GM12878 (cell line): ENCODE measurements around the gene CRTC2. TPM values are rescaled to one million over a fixed set of nuclear protein-coding genes. Genes with fewer than 3 reads are reported as not detected.
A peak's percentile ranks its signal among the peaks of the same experiment; 100 is the strongest.

Source experiments
- ATAC-seq: fragments of 200-7000 bp; cut with Tn5 transposase; 3 replicates; pipeline ENCODE4 v1.9.1; 2020; ENCODE audit warnings: mild to moderate bottlenecking, moderate library complexity
- BruUV-seq: library from RNA; stranded (reverse); fragments of 400-500 nt; replicated peaks from 2 replicates; lab custom pipeline; 2021; lab: Mats Ljungman, UMichigan
- CTCF ChIA-PET: fragments of 300-600 bp; sonication (Branson Sonifier 250); formaldehyde crosslinking; extraction: SDS; loops from one replicate; lab custom pipeline; 2021; ENCODE audit warnings: inconsistent platforms; lab: Yijun Ruan, JAX
- POLR2A ChIA-PET: fragments of 350-600 bp; formaldehyde crosslinking; extraction: SDS; loops from one replicate; lab custom pipeline; 2021; ENCODE audit warnings: inconsistent platforms; lab: Charles Lee
- RAD21 ChIA-PET: fragments of 300-600 bp; sonication (Branson Sonifier 250); formaldehyde crosslinking; loops from one replicate; lab custom pipeline; 2023; ENCODE audit warnings: antibody characterized with exemption; ENCODE audit not compliant: unreplicated experiment; lab: Charles Lee
- SMC1A ChIA-PET: fragments of 300-600 bp; sonication (Branson Sonifier 250); formaldehyde crosslinking; loops from one replicate; lab custom pipeline; 2023; ENCODE audit not compliant: unreplicated experiment, uncharacterized antibody; lab: Charles Lee
- DNase-seq: peaks from one replicate; pipeline ENCODE4 v3.0.0-alpha.2; 2011; ENCODE audit warnings: low read depth, low spot score
- FAIRE-seq: peaks from 3 replicates; lab custom pipeline; 2011; peaks lifted over from hg19 to GRCh38; lab: Jason Lieb, UNC
- H2AFZ ChIP-seq: 2 replicates; pipeline ENCODE4 v1.6.0; 2011; ENCODE audit warnings: low read depth, low read length, control low read depth; ENCODE audit not compliant: control insufficient read depth
- H3K27ac ChIP-seq: 2 replicates; pipeline ENCODE4 v1.5.1; 2011; ENCODE audit warnings: control low read depth; ENCODE audit not compliant: control insufficient read depth, insufficient read depth
- H3K27me3 ChIP-seq, 2 experiments: replicated peaks in 1 of 2; 2 replicates each; pipeline versions ENCODE4 v1.6.0 to v1.6.1; 2011; ENCODE audit warnings: low read length in 1 of 2; ENCODE audit not compliant: control insufficient read depth in 2 of 2, insufficient read depth in 2 of 2
- H3K36me3 ChIP-seq, 2 experiments: 2 replicates each; pipeline ENCODE4 v1.5.1; 2011; ENCODE audit warnings: low read length in 1 of 2; ENCODE audit not compliant: control insufficient read depth in 2 of 2, insufficient read depth in 2 of 2
- H3K4me1 ChIP-seq: 2 replicates; pipeline ENCODE4 v1.6.1; 2011; ENCODE audit warnings: mild to moderate bottlenecking, low read length, moderate library complexity, mixed read lengths; ENCODE audit not compliant: control insufficient read depth, insufficient read depth
- H3K4me2 ChIP-seq: 2 replicates; pipeline ENCODE4 v1.6.0; 2011; ENCODE audit warnings: control low read depth; ENCODE audit not compliant: control insufficient read depth, insufficient read depth
- H3K4me3 ChIP-seq: fragments of 200-600 bp; sonication (generic); 2 replicates; pipeline ENCODE4 v1.5.1; 2016
- H3K79me2 ChIP-seq: 2 replicates; pipeline ENCODE4 v1.6.0; 2011; ENCODE audit warnings: low read length; ENCODE audit not compliant: control insufficient read depth, insufficient read depth
- H3K9ac ChIP-seq: 2 replicates; pipeline ENCODE4 v1.8.0; 2011; ENCODE audit warnings: low read length, control low read depth, mixed read lengths; ENCODE audit not compliant: control insufficient read depth, insufficient read depth
- H3K9me3 ChIP-seq: replicated peaks from 3 replicates; pipeline ENCODE4 v1.5.1; 2011; ENCODE audit warnings: mild to moderate bottlenecking, low read length; ENCODE audit not compliant: control insufficient read depth, insufficient read depth
- H4K20me1 ChIP-seq: 2 replicates; pipeline ENCODE4 v1.6.0; 2011; ENCODE audit not compliant: control insufficient read depth, insufficient read depth
- CBX3 ChIP-seq: fragments of 200-600 bp; sonication (generic); IDR thresholded peaks from 2 replicates; pipeline ENCODE4 v1.6.1; 2016; ENCODE audit warnings: low read depth, borderline replicate concordance
- CHD1 ChIP-seq: IDR thresholded peaks from 2 replicates; pipeline ENCODE4 v1.6.1; 2012; ENCODE audit warnings: low read depth, low read length, improper control_type of control experiment
- HDAC6 ChIP-seq: fragments of 200-600 bp; sonication (generic); IDR thresholded peaks from one replicate; pipeline ENCODE4 v1.8.0; 2017; ENCODE audit warnings: antibody characterized with exemption; ENCODE audit not compliant: unreplicated experiment
- IKZF2 ChIP-seq, 2 experiments: fragments of 450-650 bp; IDR thresholded peaks; 2 replicates each; pipeline ENCODE4 v1.6.1; 2017; ENCODE audit warnings: mild to moderate bottlenecking in 2 of 2, moderate library complexity in 2 of 2
- LARP7 ChIP-seq: fragments of 450-650 bp; IDR thresholded peaks from 2 replicates; pipeline ENCODE4 v1.6.1; 2017; ENCODE audit warnings: mild to moderate bottlenecking
- RELA ChIP-seq: fragments of 450-650 bp; IDR thresholded peaks from 2 replicates; pipeline ENCODE4 v1.8.0; 2014; ENCODE audit warnings: borderline replicate concordance; ENCODE audit not compliant: partially characterized antibody
- RUNX3 ChIP-seq: IDR thresholded peaks from 2 replicates; pipeline ENCODE4 v1.6.1; 2012; ENCODE audit warnings: low read length, inconsistent platforms
- TAF1 ChIP-seq: IDR thresholded peaks from 2 replicates; pipeline ENCODE4 v1.6.1; 2011; ENCODE audit warnings: mild to moderate bottlenecking, low read depth, low read length, borderline replicate concordance
- TBL1XR1 ChIP-seq: IDR thresholded peaks from 2 replicates; pipeline ENCODE4 v1.6.1; 2012; ENCODE audit warnings: low read depth, low read length, improper control_type of control experiment
- WRNIP1 ChIP-seq: IDR thresholded peaks from 2 replicates; pipeline ENCODE4 v1.6.1; 2011; ENCODE audit warnings: low read depth, low read length, improper control_type of control experiment, borderline replicate concordance
- WGBS: methylation state at CpG from one replicate; pipeline ENCODE4 v1.1.6; 2016; ENCODE audit warnings: low lambda C conversion rate; ENCODE audit not compliant: insufficient replicate concordance, insufficient coverage; ENCODE audit errors: missing lambda C conversion rate; 5-methylcytosine and 5-hydroxymethylcytosine counted together
- in situ Hi-C: fragments of 300-500 bp; cut with MboI; formaldehyde crosslinking; loops from 9 replicates; pipeline ENCODE4 v1.14.3; 2018; ENCODE audit warnings: mixed read lengths
- intact Hi-C: fragments of 100-400 bp; cut with micrococcal nuclease; formaldehyde crosslinking; loops from one replicate; pipeline ENCODE4 v1.14.2; 2022; ENCODE audit not compliant: unreplicated experiment
- polyA plus RNA-seq, 11 experiments: library from polyadenylated mRNA; depleted of rRNA in 4 of 11; unstranded in 6 of 11; stranded (reverse) in 5 of 11; fragments of >200 nt; fragmentation: Nextera tagmentation in 4 of 11; fragmentation: Illumina TruSeq in 1 of 11; extraction: Ambion mirVana in 4 of 11; extraction: Trizol in 1 of 11; gene quantifications; 1 replicate in 1 of 11; 2 replicates in 10 of 11; pipeline versions ENCODE4 v1.2.1 to v1.2.3, GENCODE V29; 2011 to 2016; ENCODE audit warnings: inconsistent platforms in 2 of 11, missing spikeins in 2 of 11, low read depth in 1 of 11
- total RNA-seq, 4 experiments: library from RNA; depleted of rRNA in 3 of 4; stranded (reverse); fragments of >200 nt in 3 of 4; fragmentation: Illumina TruSeq in 1 of 4; extraction: Trizol in 1 of 4; gene quantifications; 2 replicates each; pipeline versions ENCODE4 v1.2.1 to v1.2.3, GENCODE V29; 2013 to 2021
- TF ChIP-seq, protein P1 (sequence below): fragments of 450-650 bp; IDR thresholded peaks from 2 replicates; pipeline ENCODE4 v1.6.1; 2017; ENCODE audit warnings: mild to moderate bottlenecking, low read depth, inconsistent platforms; ENCODE audit not compliant: poor library complexity, severe bottlenecking
- TF ChIP-seq, protein P2 (sequence below): IDR thresholded peaks from 2 replicates; pipeline ENCODE4 v1.6.1; 2011; ENCODE audit warnings: borderline replicate concordance, low read depth, mild to moderate bottlenecking, moderate library complexity, low read length; ENCODE audit not compliant: insufficient read depth, poor library complexity, severe bottlenecking
- TF ChIP-seq, protein P3 (sequence below): fragments of 450-650 bp; IDR thresholded peaks from 2 replicates; pipeline ENCODE4 v1.6.1; 2017; ENCODE audit warnings: mild to moderate bottlenecking, moderate library complexity

Gene CRTC2
- total and polyA plus RNA-seq, 10 of the 15 experiments (the other 5 are each of a cell fraction or from before 2014, with no cell fraction given): 5.1 to 57.9 (median 32.7) TPM

DNA sequence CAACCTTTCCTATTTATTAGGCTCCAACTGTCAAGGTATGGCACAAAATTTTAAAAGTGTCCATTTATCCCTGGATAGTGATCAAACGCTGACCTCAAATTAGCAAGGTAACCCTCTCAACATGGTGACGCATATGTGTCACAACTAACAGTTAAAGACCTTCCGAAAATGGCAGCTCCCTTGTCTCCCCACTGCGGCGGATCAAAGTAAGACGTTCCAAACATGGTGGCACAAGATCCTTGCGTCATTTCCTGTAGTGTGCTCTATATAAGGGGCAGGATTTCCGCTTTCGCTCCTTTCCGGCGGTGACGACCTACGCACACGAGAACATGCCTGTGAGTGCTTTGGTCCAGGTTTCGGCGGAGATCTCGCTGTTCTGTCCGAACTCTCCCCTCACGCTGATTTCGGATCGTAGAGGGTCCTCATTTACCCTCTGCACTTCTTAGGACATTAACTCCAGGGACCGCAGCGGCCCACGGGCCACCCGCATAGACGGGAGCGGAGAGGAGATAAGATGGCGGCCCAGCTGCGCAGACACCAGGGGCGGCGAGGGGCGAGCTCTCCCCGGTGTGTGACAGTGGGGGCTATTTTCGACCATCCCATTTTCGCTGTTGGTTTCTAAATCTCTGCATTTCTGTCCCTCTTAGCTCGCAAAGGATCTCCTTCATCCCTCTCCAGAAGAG is 32.2 kb upstream of the CRTC2 start, which contains the start of gene RPS27 (continued):
- TF ChIP-seq TBL1XR1: no peak
- peak; percentile 99 for TF ChIP-seq TAF1
- peak; percentile 39 for TF ChIP-seq RELA
- TF ChIP-seq IKZF2 (IDR thresholded peaks at IDR 0.05): no peak
- TF ChIP-seq CBX3: no peak
- peak; percentile 98 for TF ChIP-seq HDAC6
- peak; percentile 78; the same call in 1 of the 2 replicates for TF ChIP-seq LARP7
- peak; percentile 74 for TF ChIP-seq RUNX3
- peak; percentile 78; the same call in 1 of the 2 replicates for TF ChIP-seq CHD1

DNA sequence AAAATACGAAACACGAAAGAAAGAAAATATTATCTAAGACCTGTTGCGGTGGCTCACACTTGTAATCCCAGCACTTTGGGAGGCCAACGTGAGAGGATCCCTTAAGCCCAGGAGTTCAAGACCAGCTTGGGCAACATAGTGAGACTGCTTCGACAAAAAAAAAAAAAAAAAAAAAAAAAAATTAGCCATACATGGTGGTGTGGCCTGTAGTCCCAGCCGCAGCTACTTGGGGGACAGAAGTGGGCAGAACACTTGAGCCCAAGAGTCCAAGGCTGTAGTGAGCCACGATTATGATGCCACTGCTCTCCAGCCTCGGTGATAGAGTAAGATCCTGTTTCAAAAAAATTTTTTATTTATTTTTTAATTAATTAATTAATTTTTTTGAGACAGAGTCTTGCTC is 29.2 kb upstream of the CRTC2 start:
- Histone ChIP-seq H3K9me3 (no peaks in the 10 kb centered on the region), H3K27ac (no peak overlapping the region), H3K36me3 (peaks cover 0 to 5% of the 10 kb centered on the region in 2 experiments; a peak in 2 of 4 replicates), H3K79me2 (peaks cover 20% of the 10 kb centered on the region), H3K9ac (no peak overlapping the region), H3K4me2 (peak overlapping the region; percentile 51), H2AFZ (no peak overlapping the region), H4K20me1 (no peaks in the 10 kb centered on the region), H3K4me1 (peaks cover 11% of the 10 kb centered on the region), H3K4me3 (no peak overlapping the region), H3K27me3 (no peaks in the 10 kb centered on the region)
- FAIRE-seq: no peak
- ChIA-PET RAD21 (interaction anchor here (0.6 to 5.7 kb wide), 21 partner anchors 10 to 415 kb away, joined by 3 to 42 read pairs (median 9); partner anchors contain the start of genes CHTOP, CREB3L4, DENND4B and JTB), POLR2A (interaction anchor here (0.7 to 2.3 kb wide), 10 partner anchors 10 to 237 kb away, joined by 3 to 21 read pairs (median 4); partner anchors contain the start of genes CREB3L4, JTB, SLC27A3 and SLC39A1), CTCF (interaction anchor here (0.6 to 6.6 kb wide), 33 partner anchors 10 to 477 kb away, joined by 3 to 85 read pairs (median 8); partner anchors contain the start of genes CREB3L4, DENND4B, GATAD2B and JTB), SMC1A (interaction anchor here (0.7 to 5.2 kb wide), 25 partner anchors 9 to 354 kb away, joined by 3 to 46 read pairs (median 5); partner anchors contain the start of genes CHTOP, CREB3L4, DENND4B and GATAD2B)
- 79% methylated on average over 7 of the region's 8 CpGs for WGBS
- intact Hi-C loops: loop anchor here (2.0 kb wide), 3 partner anchors 65 to 317 kb away; partner anchors contain the start of genes GATAD2B, ILF2 and NPR1
- no peak for DNase-seq
- ATAC-seq: no peak
- BruUV-seq: no TSS peak
- in situ Hi-C loops: loop anchor here (5.0 to 10.0 kb wide), 2 partner anchors 193 to 310 kb away; partner anchors contain the start of gene NPR1
- TF ChIP-seq, protein P1, sequence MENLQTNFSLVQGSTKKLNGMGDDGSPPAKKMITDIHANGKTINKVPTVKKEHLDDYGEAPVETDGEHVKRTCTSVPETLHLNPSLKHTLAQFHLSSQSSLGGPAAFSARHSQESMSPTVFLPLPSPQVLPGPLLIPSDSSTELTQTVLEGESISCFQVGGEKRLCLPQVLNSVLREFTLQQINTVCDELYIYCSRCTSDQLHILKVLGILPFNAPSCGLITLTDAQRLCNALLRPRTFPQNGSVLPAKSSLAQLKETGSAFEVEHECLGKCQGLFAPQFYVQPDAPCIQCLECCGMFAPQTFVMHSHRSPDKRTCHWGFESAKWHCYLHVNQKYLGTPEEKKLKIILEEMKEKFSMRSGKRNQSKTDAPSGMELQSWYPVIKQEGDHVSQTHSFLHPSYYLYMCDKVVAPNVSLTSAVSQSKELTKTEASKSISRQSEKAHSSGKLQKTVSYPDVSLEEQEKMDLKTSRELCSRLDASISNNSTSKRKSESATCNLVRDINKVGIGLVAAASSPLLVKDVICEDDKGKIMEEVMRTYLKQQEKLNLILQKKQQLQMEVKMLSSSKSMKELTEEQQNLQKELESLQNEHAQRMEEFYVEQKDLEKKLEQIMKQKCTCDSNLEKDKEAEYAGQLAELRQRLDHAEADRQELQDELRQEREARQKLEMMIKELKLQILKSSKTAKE: no peak
- TF ChIP-seq, protein P2, sequence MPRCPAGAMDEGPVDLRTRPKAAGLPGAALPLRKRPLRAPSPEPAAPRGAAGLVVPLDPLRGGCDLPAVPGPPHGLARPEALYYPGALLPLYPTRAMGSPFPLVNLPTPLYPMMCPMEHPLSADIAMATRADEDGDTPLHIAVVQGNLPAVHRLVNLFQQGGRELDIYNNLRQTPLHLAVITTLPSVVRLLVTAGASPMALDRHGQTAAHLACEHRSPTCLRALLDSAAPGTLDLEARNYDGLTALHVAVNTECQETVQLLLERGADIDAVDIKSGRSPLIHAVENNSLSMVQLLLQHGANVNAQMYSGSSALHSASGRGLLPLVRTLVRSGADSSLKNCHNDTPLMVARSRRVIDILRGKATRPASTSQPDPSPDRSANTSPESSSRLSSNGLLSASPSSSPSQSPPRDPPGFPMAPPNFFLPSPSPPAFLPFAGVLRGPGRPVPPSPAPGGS: no peak
- TF ChIP-seq, protein P3, sequence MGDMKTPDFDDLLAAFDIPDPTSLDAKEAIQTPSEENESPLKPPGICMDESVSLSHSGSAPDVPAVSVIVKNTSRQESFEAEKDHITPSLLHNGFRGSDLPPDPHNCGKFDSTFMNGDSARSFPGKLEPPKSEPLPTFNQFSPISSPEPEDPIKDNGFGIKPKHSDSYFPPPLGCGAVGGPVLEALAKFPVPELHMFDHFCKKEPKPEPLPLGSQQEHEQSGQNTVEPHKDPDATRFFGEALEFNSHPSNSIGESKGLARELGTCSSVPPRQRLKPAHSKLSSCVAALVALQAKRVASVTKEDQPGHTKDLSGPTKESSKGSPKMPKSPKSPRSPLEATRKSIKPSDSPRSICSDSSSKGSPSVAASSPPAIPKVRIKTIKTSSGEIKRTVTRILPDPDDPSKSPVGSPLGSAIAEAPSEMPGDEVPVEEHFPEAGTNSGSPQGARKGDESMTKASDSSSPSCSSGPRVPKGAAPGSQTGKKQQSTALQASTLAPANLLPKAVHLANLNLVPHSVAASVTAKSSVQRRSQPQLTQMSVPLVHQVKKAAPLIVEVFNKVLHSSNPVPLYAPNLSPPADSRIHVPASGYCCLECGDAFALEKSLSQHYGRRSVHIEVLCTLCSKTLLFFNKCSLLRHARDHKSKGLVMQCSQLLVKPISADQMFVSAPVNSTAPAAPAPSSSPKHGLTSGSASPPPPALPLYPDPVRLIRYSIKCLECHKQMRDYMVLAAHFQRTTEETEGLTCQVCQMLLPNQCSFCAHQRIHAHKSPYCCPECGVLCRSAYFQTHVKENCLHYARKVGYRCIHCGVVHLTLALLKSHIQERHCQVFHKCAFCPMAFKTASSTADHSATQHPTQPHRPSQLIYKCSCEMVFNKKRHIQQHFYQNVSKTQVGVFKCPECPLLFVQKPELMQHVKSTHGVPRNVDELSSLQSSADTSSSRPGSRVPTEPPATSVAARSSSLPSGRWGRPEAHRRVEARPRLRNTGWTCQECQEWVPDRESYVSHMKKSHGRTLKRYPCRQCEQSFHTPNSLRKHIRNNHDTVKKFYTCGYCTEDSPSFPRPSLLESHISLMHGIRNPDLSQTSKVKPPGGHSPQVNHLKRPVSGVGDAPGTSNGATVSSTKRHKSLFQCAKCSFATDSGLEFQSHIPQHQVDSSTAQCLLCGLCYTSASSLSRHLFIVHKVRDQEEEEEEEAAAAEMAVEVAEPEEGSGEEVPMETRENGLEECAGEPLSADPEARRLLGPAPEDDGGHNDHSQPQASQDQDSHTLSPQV: no peak
- no peak for TF ChIP-seq WRNIP1
